ENCODE results near the gene APOL3. TPM values are rescaled to one million over a fixed set of nuclear protein-coding genes. Genes with fewer than 3 reads are reported as not detected.
"Not testable (repeated sequence)": the region's sequence is repeated elsewhere in the genome, so short reads cannot be mapped to it uniquely, and the experiment has no call there.

Gene APOL3
- polyA plus RNA-seq, 12 donors, result 6.8 to 18.0 (median 9.6) TPM; not detected in 1

GRCh38 chr22:36136475-36136874, 24.1 kb downstream of the APOL3 start:
- DNase-seq, result no peak

DNA sequence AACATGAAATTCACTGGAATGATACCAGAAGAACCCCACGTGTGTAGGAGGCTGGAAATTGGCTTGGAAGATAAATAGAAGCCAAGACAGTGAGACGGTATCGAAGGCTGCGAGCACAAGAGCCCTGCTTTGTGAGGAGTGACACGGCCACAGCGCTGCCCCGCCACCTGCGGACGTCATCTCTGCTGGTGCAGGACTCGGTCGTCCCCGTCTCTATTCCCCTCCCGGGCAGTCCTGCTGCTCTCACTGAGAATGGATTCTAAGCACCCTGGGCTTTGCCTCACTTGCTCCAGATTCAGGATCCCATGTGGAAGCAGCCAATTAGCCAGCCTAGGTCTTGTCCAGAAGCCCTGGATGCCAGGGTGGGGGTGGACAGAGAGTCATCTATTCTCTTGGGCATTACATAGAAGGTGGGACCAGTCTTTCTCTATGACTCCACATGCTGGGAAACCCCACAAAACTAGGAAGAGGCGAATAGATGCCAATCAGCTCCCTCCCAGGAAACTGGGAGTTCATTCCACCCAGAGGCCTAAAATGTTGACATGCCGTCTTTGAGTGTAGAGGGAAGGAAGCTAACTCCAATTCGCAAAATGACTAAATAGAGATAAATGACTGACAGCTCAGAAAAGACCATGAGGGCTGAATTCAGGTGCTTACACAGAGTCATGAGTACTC, 25.1 kb downstream of the APOL3 start:
- DNase-seq, result no peak

DNA sequence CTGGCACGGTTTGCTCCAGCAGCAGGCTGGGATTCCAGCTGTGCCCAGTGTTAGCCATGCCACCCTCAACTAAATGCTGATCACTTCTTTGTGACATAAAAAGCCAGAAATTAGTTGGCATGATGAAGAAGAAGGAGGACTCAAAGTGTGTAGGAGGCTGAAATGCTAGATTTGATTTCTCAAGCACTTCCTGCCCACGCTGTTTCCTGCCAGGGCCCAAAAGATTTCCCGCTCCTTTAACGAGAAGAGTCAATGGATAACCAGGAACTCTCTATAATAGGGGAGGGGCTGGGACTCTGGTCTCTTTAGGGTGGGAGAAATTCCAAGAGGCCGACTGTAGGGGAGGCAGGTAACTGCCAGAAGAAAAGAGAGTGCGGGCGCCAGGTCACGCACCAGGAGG, 26.4 kb downstream of the APOL3 start:
- DNase-seq, result no peak

DNA sequence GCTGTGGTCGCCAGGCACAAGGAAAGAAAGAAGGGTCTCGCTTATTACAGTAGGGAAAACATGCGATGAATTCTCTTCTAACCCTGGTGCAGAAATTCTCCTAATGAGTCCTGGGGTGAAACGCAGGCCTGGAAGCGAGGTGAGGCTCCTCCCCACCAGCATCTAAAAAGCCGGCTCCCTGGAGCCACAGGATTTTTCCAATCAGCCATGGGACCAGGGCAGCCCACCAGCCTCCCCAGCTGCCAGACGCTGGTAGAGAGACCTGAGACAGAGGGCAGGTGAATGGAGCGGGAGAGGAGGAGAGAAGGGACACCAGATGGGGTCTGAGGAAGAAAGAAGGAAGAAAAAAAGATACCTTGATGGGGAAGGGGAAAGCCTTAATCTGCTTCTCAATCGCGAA, 28.6 kb downstream of the APOL3 start:
- DNase-seq, result no peak

DNA sequence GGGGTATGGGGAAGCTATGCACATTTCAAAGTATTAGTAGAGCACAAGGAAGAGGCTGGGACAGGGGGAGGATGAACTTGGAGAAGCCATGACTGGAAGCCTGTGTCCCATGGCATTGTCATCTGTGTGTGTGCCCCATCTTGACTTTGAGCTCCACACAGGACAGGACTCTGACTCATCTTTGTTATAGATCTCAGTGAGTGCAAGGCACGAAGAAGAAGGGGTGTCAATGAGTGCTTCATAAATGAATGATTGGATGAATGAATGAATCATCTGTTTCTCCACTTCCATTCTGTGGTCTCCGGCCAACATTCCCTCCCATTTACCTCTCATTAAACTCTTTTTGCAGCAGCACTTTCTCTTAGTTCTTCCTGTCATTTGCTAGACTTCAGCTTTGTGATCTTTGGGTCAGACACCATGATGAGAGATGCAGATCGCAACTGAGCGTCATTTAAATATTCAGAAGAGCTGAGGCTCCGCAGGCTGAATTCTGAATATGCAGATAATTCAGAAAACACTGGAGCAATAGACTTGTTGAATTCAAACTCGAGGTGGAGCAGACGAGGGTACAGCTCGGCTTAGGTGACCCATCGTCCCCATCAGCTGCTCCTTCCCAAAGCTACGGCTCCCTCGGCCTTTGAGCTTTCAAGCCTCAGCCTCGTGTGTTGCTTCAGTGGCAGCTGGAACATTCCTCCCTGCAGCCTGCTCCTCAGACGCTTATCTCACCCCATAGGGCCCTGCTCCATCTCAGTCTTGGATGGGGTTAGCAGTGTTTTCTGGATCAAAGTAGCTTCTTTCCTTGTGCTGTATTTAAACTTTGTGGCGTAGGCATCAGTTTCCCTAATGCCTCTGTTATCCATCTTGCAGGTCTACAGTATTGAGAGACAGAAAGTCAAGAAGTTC, 30.8 kb downstream of the APOL3 start:
- no peak for DNase-seq

DNA sequence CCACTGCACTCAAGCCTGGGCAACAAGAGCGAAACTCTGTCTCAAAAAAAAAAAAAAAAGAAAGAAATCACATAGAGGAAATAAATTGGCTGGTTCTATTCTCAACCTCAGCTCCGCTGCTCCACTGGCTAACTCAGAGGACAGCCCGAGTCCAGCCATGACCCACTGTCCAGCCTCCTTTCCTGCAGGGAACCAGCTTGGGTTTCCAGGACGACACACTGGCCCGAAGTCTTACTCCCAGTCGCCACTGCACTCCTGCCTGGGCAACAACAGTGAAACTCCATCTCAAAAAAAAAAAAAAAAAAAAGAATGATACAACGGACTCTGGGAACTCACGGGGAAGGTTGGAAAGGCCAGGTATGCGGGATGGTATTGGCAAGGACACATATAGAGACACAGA, 31.5 kb downstream of the APOL3 start:
- no peak for DNase-seq

GRCh38 chr22:36125994-36126531, 34.5 kb downstream of the APOL3 start:
- DNase-seq, result no peak

DNA sequence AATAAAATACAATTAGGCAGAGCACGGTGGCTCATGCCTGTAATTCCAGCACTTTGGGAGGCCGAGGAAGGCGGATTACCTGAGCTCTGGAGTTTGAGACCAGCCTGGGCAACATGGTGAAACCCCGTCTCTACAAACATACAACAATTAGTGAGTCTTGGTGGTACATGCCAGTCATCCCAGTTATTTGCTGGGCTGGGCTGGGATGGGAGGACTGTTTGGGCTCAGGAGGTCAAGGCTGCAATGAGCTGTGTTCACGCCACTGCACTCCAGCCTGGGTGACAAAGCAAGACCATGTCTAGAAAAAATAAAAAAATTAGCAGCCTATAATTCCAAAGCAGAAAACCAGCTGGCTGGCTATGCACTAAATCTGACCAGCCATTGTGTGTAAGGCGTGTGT, 35.1 kb downstream of the APOL3 start:
- DNase-seq, result no peak

GRCh38 chr22:36124666-36125065, 35.9 kb downstream of the APOL3 start:
- no peak for DNase-seq

- peak; percentile 95 for DNase-seq
Measured at GRCh38 chr22:36123673-36124630, 36.6 kb downstream of the APOL3 start.

DNA sequence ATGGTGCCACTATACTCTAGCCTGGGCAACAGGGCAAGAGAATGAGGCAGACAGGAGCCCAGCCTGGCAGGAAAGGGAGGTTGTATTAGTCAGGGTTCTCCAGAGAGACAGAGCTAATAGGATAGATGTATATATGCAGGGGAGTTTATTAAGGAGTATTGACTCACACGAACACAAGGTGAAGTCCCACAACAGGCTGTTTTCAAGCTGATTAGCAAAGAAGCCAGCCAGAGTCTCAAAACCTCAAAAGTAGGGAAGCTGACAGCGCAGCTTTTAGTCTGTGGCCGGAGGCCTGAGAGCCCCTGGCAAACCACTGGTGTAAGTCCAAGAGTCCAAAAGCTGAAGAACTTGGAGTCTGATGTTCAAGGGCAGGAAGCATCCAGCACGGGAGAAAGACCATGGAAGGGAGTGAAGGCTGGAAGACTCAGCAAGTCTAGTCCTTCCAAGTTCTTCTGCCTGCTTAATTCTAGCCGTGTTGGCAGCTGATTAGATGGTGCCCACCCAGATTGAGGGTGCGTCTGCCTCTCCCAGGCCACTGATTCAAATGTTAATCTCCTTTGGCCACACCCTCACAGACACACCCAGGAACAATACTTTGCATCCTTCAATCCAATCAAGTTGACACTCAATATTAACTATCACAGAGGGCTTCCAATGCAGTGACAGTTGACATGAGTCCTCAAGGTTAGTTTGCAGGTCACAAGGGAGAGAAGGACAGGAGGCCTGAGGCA, 39.8 kb downstream of the APOL3 start:
- DNase-seq, result not testable (repeated sequence)

DNA sequence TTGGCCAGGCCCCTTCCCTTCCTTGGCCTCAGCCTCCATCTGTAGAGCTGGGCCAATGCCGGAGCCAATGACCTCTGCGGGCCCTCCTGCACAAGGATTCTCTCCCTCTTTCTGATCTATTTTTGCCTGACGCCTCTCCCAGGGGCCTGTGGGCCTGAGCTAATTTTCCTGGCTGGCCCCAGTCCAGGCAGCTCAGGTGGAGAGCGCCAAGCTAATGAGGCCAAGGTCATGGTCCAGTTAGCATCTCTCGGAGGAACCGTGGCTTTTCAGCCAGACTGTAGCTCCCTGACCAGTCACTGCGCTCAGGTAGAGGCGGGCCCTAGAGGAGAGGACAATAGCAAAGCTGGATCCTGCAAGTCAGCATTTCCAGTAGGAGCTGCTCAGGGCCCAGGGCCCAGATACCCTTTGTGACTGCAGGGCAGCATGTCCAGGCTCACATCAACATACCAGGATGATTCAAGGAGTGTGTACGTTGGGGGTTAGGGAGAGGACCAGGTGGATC, 43.5 kb downstream of the APOL3 start:
- no peak for DNase-seq

GRCh38 chr22:36116127-36116526, 44.4 kb downstream of the APOL3 start:
- no peak for DNase-seq

DNA sequence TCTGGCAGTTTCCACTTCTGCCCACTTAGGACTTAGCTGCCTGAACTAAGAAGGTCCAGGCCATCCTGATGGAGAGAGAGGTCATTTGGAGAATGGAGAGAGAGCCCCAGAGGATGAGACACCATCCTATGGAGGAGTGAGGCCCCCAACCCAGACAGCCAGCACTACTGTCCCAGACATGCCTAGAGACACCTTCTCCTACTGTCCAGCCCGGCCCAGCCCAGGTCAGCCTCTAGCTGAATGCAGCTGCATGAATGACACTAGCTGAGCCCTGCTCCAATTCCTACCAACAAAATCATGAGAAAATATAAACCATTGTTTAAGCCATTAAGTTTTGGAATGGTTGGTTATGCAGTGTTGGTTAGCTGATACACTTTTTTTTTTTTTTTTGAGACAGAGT, 47.4 kb downstream of the APOL3 start:
- DNase-seq, result no peak

DNA sequence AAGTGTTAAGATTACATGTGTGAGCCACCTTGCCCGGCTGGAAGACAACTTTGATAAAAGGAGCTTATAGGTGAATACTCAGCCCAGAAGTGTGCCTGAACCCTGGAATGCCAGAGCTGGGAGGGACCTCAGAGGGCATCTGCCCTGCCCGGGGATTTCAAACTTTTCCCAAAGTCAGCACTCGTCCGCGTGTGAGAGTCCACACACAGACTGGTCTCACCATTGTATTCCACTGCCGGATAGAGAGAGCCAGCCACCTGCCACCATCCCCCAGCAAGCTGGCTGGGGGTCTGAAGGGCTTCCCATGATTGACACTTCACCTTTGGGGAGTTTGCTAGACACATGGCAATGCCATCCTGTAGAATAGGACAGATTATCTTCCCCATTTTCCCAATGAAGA, 49.2 kb downstream of the APOL3 start:
- DNase-seq, result no peak

- peak; percentile 39 for DNase-seq
Measured at GRCh38 chr22:36110306-36110881, 50.2 kb downstream of the APOL3 start.

DNA sequence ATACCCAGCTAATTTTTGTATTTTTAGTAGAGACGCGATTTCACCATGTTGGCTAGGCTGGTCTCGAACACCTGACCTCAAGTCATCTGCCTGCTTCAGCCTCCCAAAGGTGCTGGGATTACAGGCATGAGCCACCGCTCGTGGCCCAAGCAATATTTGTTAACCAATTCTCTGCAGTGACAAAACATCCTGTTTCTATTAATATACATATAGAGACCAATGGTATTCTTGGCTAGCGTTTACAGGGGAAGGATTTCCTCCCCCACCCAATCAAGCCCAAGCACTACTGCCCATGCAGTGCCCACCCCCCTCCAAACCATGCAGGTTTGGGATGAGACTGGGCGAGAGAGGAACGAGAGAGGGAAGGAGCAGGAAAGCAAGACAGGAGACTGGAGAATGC, 53.1 kb downstream of the APOL3 start:
- no peak for DNase-seq

DNA sequence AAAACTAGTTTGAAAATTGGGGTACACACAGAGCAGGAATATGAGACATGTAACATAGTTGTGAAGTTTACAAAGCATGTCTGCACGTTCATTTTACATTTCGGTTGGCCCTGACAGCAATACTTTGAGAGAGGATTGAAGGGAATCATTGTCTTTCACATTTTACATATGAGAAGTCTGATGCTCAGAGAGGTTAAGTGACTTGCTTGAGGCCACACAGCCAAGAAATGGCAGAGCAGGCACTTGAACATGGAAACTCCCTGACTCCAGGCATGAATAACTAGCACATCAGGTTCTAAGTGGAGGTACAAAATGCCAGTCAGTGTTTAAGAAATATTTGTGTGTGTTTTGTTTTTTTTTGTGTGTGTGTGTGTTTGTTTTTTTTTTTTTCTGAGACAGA, 53.6 kb downstream of the APOL3 start:
- DNase-seq, result no peak

DNA sequence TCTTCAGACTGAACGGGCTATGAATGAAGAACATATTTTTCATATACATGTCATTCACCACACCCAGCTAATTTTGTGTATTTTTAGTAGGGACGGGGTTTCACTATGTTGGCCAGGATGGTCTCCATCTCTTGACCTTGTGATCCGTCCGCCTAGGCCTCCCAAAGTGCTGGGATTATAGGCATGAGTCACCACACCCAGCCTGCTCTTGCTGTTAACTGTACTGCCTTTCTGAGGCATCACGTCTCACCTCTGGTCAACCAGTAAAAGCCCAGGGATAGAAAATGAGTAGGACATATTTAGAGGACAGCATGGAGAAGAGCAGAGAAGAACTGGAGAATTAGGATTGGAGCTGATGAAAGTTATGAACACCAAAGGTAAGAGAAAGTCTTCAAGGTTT, 55.6 kb downstream of the APOL3 start:
- DNase-seq, result no peak

- no peak for DNase-seq
Measured at GRCh38 chr22:36104435-36104834, 56.1 kb downstream of the APOL3 start.

DNA sequence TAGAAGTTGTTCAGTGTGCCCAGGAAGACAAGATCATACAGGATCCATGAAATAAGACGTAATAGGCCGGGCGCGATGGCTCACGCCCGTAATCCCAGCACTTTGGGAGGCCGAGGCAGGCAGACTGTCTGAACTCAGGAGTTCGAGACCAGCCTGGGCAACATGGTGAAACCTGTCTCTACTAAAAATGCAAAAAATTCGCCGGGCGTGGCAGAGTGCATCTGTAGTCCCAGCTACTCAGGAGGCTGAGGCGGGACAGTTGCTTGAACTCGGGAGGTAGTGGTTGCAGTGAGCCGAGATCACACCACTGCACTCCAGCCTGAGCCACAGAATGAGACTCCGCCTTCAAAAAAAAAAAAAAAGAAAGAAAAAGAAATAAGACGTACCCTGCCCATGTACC, 56.7 kb downstream of the APOL3 start:
- no peak for DNase-seq

Data from muscle of arm (tissue), 12 donors.